ENCODE results near the gene SLC39A9.
"Not testable (repeated sequence)": the region's sequence is repeated elsewhere in the genome, so short reads cannot be mapped to it uniquely, and the experiment has no call there.

The SLC39A9 gene

GRCh38 chr14:69400154-69400553, 1.7 kb downstream of the SLC39A9 start:
- FAIRE-seq (no peak), DNase-seq (ENCODE audit: insufficient read length, low spot score) (no peak)
- TF ChIP-seq, protein P1, sequence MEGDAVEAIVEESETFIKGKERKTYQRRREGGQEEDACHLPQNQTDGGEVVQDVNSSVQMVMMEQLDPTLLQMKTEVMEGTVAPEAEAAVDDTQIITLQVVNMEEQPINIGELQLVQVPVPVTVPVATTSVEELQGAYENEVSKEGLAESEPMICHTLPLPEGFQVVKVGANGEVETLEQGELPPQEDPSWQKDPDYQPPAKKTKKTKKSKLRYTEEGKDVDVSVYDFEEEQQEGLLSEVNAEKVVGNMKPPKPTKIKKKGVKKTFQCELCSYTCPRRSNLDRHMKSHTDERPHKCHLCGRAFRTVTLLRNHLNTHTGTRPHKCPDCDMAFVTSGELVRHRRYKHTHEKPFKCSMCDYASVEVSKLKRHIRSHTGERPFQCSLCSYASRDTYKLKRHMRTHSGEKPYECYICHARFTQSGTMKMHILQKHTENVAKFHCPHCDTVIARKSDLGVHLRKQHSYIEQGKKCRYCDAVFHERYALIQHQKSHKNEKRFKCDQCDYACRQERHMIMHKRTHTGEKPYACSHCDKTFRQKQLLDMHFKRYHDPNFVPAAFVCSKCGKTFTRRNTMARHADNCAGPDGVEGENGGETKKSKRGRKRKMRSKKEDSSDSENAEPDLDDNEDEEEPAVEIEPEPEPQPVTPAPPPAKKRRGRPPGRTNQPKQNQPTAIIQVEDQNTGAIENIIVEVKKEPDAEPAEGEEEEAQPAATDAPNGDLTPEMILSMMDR (IDR thresholded peaks at IDR 0.05; ENCODE audit: insufficient read depth, missing control alignments): no peak

DNA sequence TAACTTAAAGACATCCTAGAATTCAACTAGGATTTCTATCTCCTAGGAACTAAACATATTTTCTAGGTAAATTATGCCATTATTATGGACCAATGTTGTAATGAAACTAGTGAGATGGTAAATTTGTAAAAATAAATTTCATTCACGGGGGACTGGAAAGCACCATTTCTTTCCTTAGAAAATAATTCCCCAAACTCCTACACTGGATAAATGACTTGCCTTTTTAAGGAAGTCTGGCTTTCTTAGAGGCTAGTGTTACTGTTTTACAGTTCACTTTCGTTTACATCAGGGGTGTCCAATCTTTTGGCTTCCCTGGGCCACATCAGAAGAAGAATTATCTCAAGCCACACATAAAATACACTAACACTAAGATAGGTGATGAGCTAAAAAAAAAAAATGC, 3.3 kb downstream of the SLC39A9 start:
- TF ChIP-seq, protein P1 (IDR thresholded peaks at IDR 0.05; ENCODE audit: insufficient read depth, missing control alignments): no peak
- FAIRE-seq: no peak
- DNase-seq (ENCODE audit: insufficient read length, low spot score): no peak

DNA sequence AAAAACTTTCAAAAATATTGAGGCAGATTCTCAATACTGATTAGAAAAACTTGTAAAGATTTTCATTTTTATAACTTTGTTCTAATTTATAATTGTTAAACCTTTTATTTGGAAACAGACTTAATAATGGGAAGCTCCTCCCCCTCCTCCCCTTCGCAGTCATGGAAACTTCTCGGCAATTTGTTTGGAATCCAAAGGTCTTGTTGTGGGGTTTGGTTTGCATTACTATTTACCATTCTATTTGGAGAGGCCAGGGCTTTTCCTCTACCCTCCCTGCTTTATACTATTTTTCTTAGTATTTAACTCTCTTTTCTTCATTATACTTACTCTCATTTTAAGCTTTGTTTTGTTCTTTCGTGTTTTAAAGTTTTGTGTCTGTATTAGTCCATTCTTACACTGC, 6.0 kb downstream of the SLC39A9 start:
- TF ChIP-seq, protein P1 (IDR thresholded peaks at IDR 0.05; ENCODE audit: insufficient read depth, missing control alignments): no peak
- DNase-seq (ENCODE audit: insufficient read length, low spot score) (no peak), FAIRE-seq (no peak)

GRCh38 chr14:69404883-69405282, 6.4 kb downstream of the SLC39A9 start:
- FAIRE-seq (no peak), DNase-seq (ENCODE audit: insufficient read length, low spot score) (no peak)
- TF ChIP-seq, protein P1 (IDR thresholded peaks at IDR 0.05; ENCODE audit: insufficient read depth, missing control alignments): no peak

DNA sequence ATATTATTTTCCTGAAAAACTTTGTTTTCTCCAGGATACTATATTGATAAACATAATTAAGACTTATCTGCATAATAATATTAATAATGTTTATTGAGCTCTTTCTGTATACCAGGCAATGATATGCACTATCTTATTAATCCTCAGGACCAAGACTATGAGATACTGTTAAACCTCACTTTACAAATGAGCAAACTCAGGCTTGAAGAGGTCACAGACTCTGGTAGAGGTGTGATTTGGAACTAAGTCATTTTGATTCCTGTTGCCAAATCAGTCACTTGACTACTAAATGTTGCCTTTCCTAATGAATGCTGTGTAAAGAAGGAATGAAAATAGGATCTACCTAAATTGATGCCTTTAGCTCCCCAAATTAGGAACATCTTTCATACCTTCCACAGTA, 7.3 kb downstream of the SLC39A9 start:
- TF ChIP-seq, protein P1 (IDR thresholded peaks at IDR 0.05; ENCODE audit: insufficient read depth, missing control alignments): no peak
- no peak for DNase-seq (ENCODE audit: insufficient read length, low spot score)
- peak; percentile 21 for FAIRE-seq

DNA sequence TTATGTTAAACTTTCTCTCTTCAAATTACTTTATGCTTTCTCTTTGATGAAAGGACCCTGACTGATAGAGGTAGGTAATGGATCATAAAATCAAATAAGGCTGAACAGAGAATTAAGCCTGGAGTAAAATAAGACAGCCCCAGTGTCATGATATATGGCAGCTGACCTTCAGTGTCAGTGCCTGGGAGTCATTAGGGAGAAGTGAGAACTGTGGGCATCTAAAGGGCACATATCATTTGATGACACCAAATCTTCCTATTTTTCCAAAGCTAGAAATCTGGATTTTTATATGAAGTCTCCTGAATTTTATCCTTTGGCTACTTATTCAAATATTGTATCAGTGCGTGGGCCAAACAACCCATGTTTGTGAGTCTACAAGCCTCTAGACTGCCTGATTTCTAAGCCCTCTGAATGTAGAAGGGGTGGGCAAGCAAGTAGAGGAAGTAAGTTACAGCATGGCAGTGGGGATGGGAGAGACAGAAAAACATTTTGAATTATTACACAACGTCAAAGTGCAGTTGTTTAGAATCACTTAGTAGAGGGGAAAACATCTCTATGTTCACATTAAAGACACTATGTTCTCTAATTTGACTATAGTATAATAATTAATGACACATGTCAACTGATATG, 10.0 kb downstream of the SLC39A9 start:
- FAIRE-seq: no peak

DNA sequence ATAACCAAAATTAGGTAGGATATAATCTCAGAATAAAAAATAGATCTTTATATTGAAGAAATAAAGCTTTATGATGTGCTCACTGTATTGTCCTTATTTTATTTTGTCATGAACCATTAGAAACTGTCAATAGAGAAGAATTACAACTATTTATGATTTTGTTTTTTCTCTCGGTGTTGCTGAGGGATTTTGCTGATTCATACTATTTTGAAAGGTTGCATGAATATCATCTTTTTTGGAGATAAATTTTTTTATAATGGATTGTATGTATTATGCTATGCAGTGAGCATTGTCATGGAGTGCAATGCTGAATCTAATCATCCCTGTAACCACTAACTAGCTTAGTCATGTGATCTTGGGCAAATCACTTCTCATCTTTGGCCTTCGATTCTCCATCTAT, 15.0 kb downstream of the SLC39A9 start:
- DNase-seq (ENCODE audit: insufficient read length, low spot score) (no peak), FAIRE-seq (no peak)
- TF ChIP-seq, protein P1 (IDR thresholded peaks at IDR 0.05; ENCODE audit: insufficient read depth, missing control alignments): no peak

More for the DNA sequence above, 10.0 kb downstream of the SLC39A9 start:
- no peak for DNase-seq (ENCODE audit: insufficient read length, low spot score)
- TF ChIP-seq, protein P1 (IDR thresholded peaks at IDR 0.05; ENCODE audit: insufficient read depth, missing control alignments): no peak

GRCh38 chr14:69416087-69416486, 17.6 kb downstream of the SLC39A9 start:
- DNase-seq (ENCODE audit: insufficient read length, low spot score); FAIRE-seq: not testable (repeated sequence)

Data from D721Med (cell line).